Measurements from ENCODE around the gene TSHZ2. TPM values are rescaled to one million over a fixed set of nuclear protein-coding genes. Genes with fewer than 3 reads are reported as not detected.
"Not testable (repeated sequence)": the region's sequence is repeated elsewhere in the genome, so short reads cannot be mapped to it uniquely, and the experiment has no call there.

TSHZ2 gene
- total RNA-seq, 4 donors from 2014 or later: 1.0 to 3.5 (median 2.8) TPM

DNA sequence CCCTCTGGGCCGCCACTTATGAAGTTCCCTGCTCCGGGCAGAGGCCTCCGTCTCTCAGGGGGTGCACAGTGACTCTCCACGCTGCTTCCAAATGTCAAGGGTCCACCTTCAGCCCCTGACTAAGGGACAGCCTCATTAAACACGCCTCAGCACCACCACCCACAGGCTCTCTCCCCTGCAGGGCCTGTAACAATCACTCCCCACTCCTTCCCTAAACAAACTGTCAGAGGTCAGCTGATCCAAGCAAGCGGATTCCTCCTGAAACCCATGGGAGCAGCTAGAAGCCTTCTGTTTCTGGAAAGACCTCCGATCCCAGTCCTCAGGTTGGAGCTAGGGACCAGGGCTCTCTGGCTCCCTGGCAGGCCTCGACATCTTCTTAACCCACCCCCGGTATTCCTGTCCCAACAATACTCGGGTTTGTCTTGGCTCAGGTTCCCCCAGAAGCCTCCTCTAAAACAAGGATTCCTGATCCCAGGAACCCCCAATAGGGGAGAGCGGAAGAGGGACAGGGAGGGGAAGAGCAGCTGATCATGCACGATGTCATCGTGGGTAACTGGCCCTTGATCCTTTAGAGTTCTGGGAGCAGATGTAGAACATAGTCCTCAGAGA, 440.5 kb downstream of the TSHZ2 start:
- H3K27me3 ChIP-seq: no peaks in the 10 kb centered on the region
- peaks cover 0 to 10% of the 10 kb centered on the region in 2 donors for H3K4me1 ChIP-seq
- H3K4me3 ChIP-seq: no peak overlapping the region
- H3K27ac ChIP-seq: no peak overlapping the region
- no peaks in the 10 kb centered on the region for H3K9me3 ChIP-seq
- DNase-seq: no peak
- intact Hi-C loops (cut with DNase I; ENCODE audit: low total_unique reads): no loop called here
- TF ChIP-seq, protein P1, sequence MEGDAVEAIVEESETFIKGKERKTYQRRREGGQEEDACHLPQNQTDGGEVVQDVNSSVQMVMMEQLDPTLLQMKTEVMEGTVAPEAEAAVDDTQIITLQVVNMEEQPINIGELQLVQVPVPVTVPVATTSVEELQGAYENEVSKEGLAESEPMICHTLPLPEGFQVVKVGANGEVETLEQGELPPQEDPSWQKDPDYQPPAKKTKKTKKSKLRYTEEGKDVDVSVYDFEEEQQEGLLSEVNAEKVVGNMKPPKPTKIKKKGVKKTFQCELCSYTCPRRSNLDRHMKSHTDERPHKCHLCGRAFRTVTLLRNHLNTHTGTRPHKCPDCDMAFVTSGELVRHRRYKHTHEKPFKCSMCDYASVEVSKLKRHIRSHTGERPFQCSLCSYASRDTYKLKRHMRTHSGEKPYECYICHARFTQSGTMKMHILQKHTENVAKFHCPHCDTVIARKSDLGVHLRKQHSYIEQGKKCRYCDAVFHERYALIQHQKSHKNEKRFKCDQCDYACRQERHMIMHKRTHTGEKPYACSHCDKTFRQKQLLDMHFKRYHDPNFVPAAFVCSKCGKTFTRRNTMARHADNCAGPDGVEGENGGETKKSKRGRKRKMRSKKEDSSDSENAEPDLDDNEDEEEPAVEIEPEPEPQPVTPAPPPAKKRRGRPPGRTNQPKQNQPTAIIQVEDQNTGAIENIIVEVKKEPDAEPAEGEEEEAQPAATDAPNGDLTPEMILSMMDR (IDR thresholded peaks at IDR 0.05 in 4 of 5, conservative IDR thresholded peaks at IDR 0.05 in 1 of 5): no peak
- TF ChIP-seq POLR2A (IDR thresholded peaks at IDR 0.05): no peak
- no peaks in the 10 kb centered on the region for H3K36me3 ChIP-seq
- in situ Hi-C loops (cut with MboI; ENCODE audit: low sequenced_read_pairs in 4 of 4): no loop called here
- no peak for ATAC-seq

- DNase-seq (no peak), ATAC-seq (no peak)
- in situ Hi-C loops (cut with MboI; ENCODE audit: low sequenced_read_pairs in 4 of 4) (no loop called here), intact Hi-C loops (cut with DNase I; ENCODE audit: low total_unique reads) (no loop called here)
- no peaks in the 10 kb centered on the region for H3K27me3 ChIP-seq
- peaks cover 0 to 10% of the 10 kb centered on the region in 2 donors for H3K4me1 ChIP-seq
- H3K4me3 ChIP-seq: no peak overlapping the region
- H3K9me3 ChIP-seq: no peaks in the 10 kb centered on the region
- TF ChIP-seq POLR2A (IDR thresholded peaks at IDR 0.05): no peak
- TF ChIP-seq, protein P1 (IDR thresholded peaks at IDR 0.05 in 4 of 5, conservative IDR thresholded peaks at IDR 0.05 in 1 of 5): no peak
- no peak overlapping the region for H3K27ac ChIP-seq
- no peaks in the 10 kb centered on the region for H3K36me3 ChIP-seq
Measured at GRCh38 chr20:53413186-53413631, 441.1 kb downstream of the TSHZ2 start.

- H3K9me3 ChIP-seq; H3K4me3 ChIP-seq; H3K36me3 ChIP-seq; DNase-seq; H3K27me3 ChIP-seq; H3K4me1 ChIP-seq; intact Hi-C loops (cut with DNase I; ENCODE audit: low total_unique reads); in situ Hi-C loops (cut with MboI; ENCODE audit: low sequenced_read_pairs in 4 of 4); H3K27ac ChIP-seq; ATAC-seq: not testable (repeated sequence)
Measured at GRCh38 chr20:53413845-53414244, 441.7 kb downstream of the TSHZ2 start.

GRCh38 chr20:53419693-53420460, 447.7 kb downstream of the TSHZ2 start:
- H3K27me3 ChIP-seq: no peaks in the 10 kb centered on the region
- ATAC-seq: no peak
- intact Hi-C loops (cut with DNase I; ENCODE audit: low total_unique reads) (no loop called here), in situ Hi-C loops (cut with MboI; ENCODE audit: low sequenced_read_pairs in 4 of 4) (no loop called here)
- no peaks in the 10 kb centered on the region for H3K9me3 ChIP-seq
- H3K4me1 ChIP-seq: no peaks in the 10 kb centered on the region
- TF ChIP-seq POLR2A (IDR thresholded peaks at IDR 0.05): no peak
- TF ChIP-seq, protein P1 (IDR thresholded peaks at IDR 0.05 in 4 of 5, conservative IDR thresholded peaks at IDR 0.05 in 1 of 5): no peak
- H3K4me3 ChIP-seq: no peak overlapping the region
- no peak for DNase-seq
- H3K36me3 ChIP-seq: no peaks in the 10 kb centered on the region
- no peak overlapping the region for H3K27ac ChIP-seq

DNA sequence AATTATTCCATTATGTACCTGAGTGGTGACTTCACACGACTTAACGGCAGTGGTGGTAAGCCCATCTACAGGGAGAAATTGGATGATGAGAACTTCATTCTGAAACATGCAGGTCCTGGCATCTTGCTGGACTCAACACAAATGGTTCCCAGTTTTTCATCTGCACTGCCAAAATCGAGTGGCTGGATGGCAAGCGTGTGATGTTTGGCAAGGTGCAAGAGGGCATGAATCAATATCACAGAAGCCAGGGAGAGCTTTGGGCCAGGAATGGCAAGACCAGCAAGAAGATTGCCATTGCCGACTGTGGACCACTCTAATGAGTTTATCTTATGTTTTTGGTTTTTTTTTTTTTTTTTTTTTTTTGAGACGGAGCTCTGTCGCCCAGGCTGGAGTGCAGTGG, 449.2 kb downstream of the TSHZ2 start:
- no peak overlapping the region for H3K4me3 ChIP-seq
- in situ Hi-C loops (cut with MboI; ENCODE audit: low sequenced_read_pairs in 4 of 4) (no loop called here), intact Hi-C loops (cut with DNase I; ENCODE audit: low total_unique reads) (no loop called here)
- H3K9me3 ChIP-seq: no peaks in the 10 kb centered on the region
- DNase-seq: no peak
- H3K27ac ChIP-seq: no peak overlapping the region
- no peak for ATAC-seq
- no peaks in the 10 kb centered on the region for H3K27me3 ChIP-seq
- H3K4me1 ChIP-seq: no peaks in the 10 kb centered on the region
- TF ChIP-seq POLR2A (IDR thresholded peaks at IDR 0.05): no peak
- TF ChIP-seq, protein P1 (IDR thresholded peaks at IDR 0.05 in 4 of 5, conservative IDR thresholded peaks at IDR 0.05 in 1 of 5): no peak
- H3K36me3 ChIP-seq: no peaks in the 10 kb centered on the region
